ENCODE results near the gene TAF6L.

- no peak for TF ChIP-seq CTCF (IDR thresholded peaks at IDR 0.05 in 4 of 5, conservative IDR thresholded peaks at IDR 0.05 in 1 of 5)
- no peak for TF ChIP-seq POLR2A (IDR thresholded peaks at IDR 0.05)
Measured at GRCh38 chr11:62794201-62794775, 23.1 kb downstream of the TAF6L start.
